ENCODE results near the gene ZNF354C. TPM values are rescaled to one million over a fixed set of nuclear protein-coding genes. Genes with fewer than 3 reads are reported as not detected.

Gene ZNF354C
- total and polyA plus RNA-seq, 7 donors = 1.1 to 3.7 (median 2.4) TPM

GRCh38 chr5:179128976-179129375 is 68.8 kb downstream of the ZNF354C start:
- WGBS, 3 donors = 72 to 78% (median 76%) methylated on average over 14 of the region's 14 CpGs
- Histone ChIP-seq H3K4me3 (no peak overlapping the region), H3K27ac (no peak overlapping the region), H3K4me1 (no peaks in the 10 kb centered on the region), H3K27me3 (ENCODE audit: insufficient read depth in 3 of 3, low read length in 2 of 3) (no peaks in the 10 kb centered on the region), H3K36me3 (ENCODE audit: insufficient read depth in 1 of 2, low read depth in 1 of 2) (no peaks in the 10 kb centered on the region), H3K9me3 (no peaks in the 10 kb centered on the region)
- intact Hi-C loops (cut with DNase I) = no loop called here
- ATAC-seq (no peak), DNase-seq (no peak)
- TF ChIP-seq CTCF (IDR thresholded peaks at IDR 0.05) = no peak

DNA sequence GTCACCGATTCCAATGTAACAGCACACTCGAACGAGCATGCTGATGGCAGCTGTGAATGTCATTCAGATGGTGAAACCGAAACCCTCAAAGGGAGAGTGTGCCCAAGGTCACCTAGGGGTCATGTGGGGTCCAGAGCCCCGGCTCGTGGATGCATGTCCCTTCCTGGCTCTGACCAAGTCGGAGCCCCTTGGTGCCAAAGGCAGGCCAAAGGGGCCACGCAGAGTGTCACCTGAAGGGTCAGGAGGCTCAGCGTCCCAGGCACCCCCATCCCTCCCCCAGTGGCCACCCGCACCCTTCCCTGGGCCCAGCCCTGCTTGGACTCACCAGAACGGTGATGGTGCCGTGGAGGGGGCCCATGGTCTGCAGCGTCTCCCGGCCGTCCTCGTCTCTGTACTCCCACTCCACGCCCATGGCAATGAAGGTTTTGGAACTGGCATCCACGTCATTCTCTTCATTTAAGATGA is 69.5 kb downstream of the ZNF354C start:
- H3K27ac ChIP-seq = no peak overlapping the region
- H3K4me3 ChIP-seq = no peak overlapping the region
- no peaks in the 10 kb centered on the region for H3K4me1 ChIP-seq
- H3K9me3 ChIP-seq = no peaks in the 10 kb centered on the region
- DNase-seq = no peak
- 46 to 66% (median 49%) methylated on average over 17 to 18 of the region's 18 CpGs for WGBS, 3 donors
- intact Hi-C loops (cut with DNase I) = no loop called here
- no peaks in the 10 kb centered on the region for H3K36me3 ChIP-seq (ENCODE audit: insufficient read depth in 1 of 2, low read depth in 1 of 2)
- TF ChIP-seq CTCF (IDR thresholded peaks at IDR 0.05) = no peak
- no peak for ATAC-seq
- H3K27me3 ChIP-seq (ENCODE audit: insufficient read depth in 3 of 3, low read length in 2 of 3) = no peaks in the 10 kb centered on the region

DNA sequence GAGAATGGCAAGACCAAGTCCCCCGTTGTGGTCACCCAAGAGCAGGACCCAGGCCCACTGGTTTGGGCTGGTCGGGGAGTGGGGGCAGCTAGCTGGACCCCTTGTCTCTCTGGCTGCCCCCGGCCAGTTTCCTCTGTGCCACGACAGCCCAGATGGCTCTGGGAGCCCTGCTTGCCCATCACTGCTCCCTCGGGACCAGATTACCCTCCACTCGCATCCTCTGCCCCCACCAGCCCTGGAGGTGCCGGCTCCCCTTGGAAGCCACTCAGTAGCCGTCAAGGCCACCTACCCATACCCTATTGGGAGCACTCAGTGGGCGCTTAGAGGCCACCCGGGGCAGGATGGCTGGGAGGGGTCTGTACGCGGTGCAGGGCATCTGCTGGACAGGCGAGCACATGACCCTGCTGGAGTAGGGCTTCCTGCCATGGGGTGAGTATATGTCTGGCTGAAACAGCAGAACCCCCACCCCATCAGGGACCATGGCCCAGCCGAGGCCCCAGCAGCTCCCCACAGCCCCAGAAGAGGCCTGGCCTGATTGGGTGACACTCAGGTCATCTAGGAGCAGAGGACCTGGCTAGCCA is 70.0 kb downstream of the ZNF354C start:
- no peaks in the 10 kb centered on the region for H3K9me3 ChIP-seq
- WGBS, 3 donors = 86 to 87% (median 86%) methylated on average over 13 to 14 of the region's 14 CpGs
- H3K36me3 ChIP-seq (ENCODE audit: insufficient read depth in 1 of 2, low read depth in 1 of 2) = no peaks in the 10 kb centered on the region
- H3K27me3 ChIP-seq (ENCODE audit: insufficient read depth in 3 of 3, low read length in 2 of 3) = no peaks in the 10 kb centered on the region
- DNase-seq = no peak
- no peaks in the 10 kb centered on the region for H3K4me1 ChIP-seq
- H3K4me3 ChIP-seq = no peak overlapping the region
- TF ChIP-seq CTCF (IDR thresholded peaks at IDR 0.05) = no peak
- ATAC-seq = no peak
- intact Hi-C loops (cut with DNase I) = no loop called here
- H3K27ac ChIP-seq = no peak overlapping the region

DNA sequence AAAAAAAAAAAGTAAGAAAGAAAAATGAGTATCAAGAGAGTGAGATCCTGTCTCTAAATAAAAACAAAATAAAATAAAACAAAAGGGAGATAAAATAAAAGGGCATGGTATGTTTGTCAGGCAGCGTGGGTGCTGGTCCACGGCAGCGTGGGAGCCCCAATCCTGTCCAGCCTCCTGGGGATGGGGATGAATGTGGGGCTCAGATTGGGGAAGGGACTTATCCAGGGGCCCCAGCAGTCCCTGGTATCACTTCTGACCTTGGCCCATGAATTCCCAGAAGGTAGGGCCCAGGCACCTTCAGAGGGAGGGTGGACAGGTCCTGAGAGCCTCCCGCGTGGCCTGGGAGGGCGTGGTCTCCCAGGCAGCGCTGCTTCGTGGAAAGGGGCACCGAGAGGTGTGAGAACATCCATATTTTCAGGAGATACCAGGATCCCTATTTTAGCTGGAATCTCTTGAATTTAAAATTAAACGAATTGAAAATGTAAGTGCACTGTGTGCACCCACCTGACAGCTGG is 71.2 kb downstream of the ZNF354C start:
- ATAC-seq = no peak
- no peak for TF ChIP-seq CTCF (IDR thresholded peaks at IDR 0.05)
- Histone ChIP-seq H3K4me1 (no peaks in the 10 kb centered on the region), H3K4me3 (no peak overlapping the region), H3K36me3 (ENCODE audit: insufficient read depth in 1 of 2, low read depth in 1 of 2) (no peaks in the 10 kb centered on the region), H3K27ac (no peak overlapping the region), H3K27me3 (ENCODE audit: insufficient read depth in 3 of 3, low read length in 2 of 3) (no peaks in the 10 kb centered on the region), H3K9me3 (no peaks in the 10 kb centered on the region)
- intact Hi-C loops (cut with DNase I) = no loop called here
- no peak for DNase-seq
- 83 to 88% (median 88%) methylated on average over 10 of the region's 10 CpGs for WGBS, 3 donors

Data from psoas muscle (tissue), 8 donors.